DMS 273 treated with DMSO at 0.1 percent for 48 hours (cell line): ENCODE data around the gene WNK2.

ENCODE experiments used
- DNase-seq: peaks from one replicate; lab custom pipeline; 2025; lab: John Stamatoyannopoulos, UW

The WNK2 gene

DNA sequence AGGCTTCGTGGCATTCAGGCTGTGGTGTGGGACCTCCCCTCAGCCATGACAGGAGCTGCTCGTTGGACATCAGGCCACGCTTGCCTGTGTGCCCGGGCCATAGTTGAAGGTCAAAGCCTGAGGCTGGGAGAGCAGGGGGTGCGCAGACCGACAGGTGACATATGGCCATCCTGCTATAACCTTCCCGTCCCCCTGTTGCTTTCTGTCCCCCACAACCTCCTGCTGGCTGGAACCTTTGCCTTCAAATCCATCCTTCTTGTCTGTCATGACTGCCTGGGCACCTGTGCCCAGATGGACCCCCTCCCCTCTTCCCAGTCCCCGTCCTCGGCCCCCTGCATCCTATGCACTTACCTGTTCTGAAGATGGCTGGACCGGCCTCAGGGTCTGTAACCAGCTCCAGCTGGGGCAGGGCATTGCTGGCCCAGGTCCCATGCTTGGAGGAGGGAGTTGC, 83.2 kb downstream of the WNK2 start:
- no peak for DNase-seq

DNA sequence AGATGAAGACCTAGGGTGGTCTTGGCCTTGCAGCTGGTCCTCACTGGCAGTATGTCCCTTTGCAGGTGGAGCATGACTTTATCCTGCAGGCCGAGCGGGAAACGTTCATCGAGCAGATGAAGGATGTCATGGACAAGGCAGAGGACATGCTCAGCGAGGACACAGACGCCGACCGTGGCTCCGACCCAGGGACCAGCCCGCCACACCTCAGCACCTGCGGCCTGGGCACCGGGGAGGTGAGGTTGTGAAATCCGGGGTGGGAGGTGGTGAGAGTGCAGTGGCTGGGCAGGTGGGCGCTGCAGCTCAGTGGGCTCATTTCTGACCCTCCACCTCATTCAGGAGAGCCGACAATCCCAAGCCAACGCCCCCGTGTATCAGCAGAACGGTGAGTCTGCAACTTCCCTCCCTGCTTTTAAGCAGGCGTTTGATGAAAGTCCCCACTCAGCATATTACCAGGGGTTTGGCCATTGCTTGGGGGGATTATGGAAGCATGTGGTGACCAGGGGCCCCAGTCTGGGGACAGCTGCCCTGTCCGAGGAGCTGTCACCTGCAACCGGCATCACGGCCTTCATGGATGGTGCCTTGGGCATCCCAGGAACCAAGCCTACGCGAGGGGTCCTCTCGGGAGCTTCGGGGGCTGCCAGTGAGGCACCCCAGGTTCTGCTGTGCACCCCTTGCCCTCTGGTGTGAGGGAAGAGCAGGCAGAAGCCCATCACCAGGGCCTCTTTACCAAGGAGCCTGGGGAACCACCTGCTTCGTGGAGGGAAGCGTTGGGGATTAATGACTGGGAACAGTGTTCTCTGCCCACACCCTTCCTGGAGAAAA, 84.0 kb downstream of the WNK2 start:
- DNase-seq: no peak

DNA sequence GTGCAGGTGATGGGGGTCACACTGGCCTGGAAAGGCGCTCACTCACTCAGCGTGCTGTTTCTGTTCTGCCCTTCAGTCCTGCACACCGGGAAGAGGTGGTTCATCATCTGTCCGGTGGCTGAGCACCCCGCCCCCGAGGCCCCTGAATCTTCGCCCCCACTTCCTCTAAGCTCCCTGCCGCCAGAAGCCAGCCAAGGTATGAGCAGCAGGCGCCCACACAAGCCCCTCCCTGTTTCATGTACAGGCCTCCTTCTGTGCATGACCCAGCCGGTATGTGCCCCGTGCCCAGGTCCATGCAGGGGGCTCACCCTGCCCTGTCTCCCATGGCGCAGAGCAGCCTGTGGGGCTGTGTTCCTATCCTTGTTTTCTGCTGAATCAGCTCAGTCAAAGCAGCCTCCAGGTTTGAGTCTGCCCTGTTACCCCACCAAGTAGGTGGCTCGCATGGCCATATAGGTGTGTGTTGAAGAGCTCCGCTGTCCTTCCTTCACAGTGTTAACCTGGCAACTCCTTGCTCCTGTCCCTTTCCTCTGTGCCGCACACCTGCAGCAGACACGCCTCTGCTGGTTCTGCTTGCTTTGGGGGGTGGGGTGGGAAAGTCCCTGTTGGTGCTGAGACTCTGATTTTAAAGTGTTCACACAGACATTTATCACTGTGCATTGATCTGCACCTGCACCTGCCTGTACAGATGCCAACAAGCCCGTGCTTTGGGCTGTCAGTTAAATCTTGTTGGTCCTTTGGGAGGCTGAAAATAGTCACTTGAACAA, 84.8 kb downstream of the WNK2 start:
- no peak for DNase-seq

DNA sequence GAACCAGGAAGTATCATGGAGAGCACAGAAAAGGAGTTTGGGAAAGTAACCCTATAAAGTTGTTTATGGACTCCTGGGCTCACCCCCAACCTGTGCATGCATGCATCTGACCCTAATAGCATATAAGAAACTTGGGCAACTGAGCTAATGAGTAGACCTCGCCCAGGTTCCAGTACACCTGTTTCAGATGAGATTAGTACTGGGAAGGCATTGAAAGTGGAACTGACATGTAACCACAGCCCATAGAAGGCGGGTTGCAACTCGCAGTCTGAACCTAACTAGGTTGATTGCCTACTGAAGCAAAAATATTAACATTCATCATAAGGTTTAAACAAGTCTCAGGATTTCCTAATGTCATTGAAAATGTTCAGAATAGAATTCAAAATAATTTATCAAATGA, 87.0 kb downstream of the WNK2 start:
- DNase-seq: no peak

DNA sequence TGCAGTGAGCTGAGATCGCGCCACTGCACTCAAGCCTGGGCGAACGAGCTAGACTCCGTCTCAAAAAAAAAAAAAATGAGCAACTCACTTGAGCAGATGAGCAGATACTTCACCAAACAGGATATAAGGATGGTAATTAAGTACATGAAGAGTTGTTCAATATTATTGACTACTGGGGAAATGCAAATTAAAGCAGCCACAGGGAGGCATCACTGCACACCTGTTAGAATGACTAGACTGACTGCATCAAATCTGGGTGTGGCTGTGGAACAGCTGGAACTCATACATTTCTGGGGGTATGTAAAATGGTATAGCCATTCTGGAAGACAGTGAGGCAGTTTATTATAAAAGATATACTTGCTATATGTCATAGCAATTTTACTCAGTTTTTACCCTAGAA, 93.0 kb downstream of the WNK2 start:
- no peak for DNase-seq

DNA sequence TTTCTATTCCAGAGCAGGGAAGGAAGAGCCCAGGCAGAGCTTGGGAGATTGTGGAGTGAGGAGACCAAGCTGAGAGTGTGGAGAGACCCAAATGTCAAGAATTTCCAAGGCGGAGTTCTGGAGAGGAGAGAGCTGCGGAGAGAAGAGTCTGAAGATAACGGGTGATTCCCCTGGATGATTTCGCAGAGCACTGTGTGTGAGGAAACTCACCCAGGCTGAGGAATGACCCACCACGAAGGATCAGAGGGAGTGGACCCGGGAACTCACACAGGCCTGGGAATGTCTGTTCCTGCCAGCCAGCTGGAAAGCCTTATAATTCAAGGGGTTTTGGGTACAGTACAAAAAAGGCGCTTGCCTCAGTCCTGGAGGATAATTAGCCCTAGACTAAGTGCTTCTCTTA, 94.2 kb downstream of the WNK2 start:
- no peak for DNase-seq

DNA sequence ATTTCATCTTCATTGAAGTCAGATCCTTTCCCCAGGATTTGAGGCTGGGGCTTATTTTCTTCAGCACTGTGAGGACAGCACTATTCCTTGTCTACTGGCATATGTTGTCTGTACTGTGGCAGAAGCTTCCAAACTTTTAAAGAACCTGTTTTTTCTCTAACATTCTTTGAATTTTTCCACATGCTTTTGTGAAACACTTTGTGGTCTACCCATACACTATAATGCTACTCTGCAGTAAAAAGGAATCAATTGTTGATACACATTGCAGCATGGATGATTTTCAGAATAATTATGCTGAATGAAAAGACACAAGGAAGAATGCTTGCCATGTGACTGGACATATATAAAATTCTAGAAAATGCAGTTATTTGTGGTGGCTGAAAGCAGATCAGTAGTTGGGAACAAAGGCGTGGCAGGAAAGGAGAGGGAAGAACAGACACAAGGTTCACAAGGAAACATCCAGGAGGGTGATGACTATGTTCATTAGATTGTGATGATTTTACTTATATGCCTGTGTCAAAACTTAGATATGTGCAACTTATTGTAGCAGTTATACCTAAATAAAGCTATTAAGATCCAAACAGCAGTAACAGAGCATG, 96.8 kb downstream of the WNK2 start:
- no peak for DNase-seq

DNA sequence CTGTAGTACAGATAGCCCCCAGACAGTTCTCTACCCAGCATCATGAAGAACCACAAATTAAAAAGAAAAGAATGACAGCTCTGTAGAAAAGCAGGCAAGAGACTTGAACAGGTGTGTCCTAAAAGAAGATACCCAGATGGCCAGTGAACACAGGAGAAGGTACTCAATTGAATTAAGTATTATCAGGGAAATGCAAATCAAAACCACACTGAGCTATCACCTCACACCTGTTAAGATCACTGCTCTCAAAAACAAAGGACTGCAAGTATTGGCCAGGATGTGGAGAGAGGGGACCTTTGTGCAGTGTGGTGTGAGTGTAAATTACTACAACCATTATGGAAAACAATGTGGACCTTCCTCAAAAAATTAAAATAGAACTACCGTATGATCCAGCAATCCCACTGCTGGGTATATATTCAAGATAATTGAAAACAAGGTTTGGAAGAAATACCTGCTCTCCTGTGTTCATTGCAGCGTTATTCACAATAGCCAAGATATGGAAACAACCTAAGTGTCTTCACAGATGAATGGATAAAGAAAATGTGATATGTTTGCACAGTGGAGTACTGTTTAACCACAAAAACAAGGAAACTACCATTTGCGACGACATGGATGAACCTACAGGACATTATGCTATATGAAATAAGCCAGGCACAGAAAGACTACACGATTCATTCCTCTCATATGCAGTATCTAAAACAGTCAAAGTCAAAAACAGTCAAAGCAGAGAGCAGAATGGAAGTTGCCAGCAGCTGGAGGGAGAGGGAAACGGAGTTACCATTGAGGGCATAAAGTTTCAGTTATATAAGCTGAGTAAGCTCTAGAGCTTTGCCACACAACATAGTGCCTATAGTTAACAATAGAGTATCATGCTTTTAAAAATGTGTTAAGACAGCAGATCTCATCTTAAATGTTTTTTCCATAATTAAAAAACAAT, 102.6 kb downstream of the WNK2 start:
- no peak for DNase-seq

DNA sequence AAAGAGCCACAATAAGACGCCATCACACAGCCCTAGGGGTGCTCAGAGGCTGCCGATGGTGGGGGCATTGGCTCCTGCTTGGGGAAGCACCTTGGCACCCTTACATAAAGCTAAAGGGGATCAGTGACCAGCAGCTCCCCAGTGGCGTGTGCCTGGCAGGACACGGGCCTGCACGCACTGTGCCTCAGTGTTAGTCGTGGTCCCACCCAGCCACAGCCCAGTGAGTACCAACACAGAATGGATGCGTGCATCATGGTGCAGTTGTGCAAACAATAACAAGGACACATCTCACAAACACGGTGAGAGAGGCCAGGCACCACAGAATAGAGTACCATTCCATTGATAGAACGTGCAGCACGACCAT, 103.2 kb downstream of the WNK2 start:
- DNase-seq: no peak

DNA sequence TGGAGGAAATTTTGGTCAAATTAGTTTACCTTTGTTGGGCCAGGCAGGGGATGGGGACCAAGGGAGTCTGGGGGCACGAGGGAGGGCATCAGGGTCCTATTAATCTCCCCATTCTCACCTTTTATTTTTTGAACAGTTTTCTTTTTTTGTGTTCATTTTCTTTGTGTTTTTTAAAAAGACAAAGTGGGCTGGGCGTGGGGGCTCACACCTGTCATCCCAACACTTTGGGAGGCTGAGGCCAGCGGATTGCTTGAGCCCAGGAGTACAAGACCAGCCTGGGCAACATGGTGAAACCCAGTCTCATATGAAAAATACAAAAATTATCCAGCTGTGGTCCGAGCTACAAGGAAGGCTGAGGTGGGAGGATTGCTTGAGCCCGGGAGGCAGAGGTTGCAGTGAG, 103.7 kb downstream of the WNK2 start:
- DNase-seq: no peak

DNA sequence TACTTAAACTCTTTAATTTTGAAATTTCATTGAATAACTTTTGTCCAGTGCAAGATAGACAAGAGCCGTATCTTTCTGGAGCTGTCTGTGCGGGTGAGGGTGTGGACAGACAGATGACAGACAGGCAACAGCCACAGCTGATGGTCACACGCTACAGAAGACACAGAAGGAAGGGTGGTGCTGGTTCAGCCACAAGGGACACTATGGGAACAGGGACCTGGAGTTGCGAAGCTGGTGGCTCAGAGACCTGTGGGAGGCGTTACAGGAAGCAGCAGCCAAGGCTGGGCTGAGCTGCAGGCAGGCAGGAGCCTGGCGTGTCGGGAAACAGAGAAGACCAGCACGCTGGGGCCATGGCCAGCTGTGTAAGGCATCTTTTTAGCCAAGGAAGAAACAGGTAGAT, 104.4 kb downstream of the WNK2 start:
- DNase-seq: no peak

DNA sequence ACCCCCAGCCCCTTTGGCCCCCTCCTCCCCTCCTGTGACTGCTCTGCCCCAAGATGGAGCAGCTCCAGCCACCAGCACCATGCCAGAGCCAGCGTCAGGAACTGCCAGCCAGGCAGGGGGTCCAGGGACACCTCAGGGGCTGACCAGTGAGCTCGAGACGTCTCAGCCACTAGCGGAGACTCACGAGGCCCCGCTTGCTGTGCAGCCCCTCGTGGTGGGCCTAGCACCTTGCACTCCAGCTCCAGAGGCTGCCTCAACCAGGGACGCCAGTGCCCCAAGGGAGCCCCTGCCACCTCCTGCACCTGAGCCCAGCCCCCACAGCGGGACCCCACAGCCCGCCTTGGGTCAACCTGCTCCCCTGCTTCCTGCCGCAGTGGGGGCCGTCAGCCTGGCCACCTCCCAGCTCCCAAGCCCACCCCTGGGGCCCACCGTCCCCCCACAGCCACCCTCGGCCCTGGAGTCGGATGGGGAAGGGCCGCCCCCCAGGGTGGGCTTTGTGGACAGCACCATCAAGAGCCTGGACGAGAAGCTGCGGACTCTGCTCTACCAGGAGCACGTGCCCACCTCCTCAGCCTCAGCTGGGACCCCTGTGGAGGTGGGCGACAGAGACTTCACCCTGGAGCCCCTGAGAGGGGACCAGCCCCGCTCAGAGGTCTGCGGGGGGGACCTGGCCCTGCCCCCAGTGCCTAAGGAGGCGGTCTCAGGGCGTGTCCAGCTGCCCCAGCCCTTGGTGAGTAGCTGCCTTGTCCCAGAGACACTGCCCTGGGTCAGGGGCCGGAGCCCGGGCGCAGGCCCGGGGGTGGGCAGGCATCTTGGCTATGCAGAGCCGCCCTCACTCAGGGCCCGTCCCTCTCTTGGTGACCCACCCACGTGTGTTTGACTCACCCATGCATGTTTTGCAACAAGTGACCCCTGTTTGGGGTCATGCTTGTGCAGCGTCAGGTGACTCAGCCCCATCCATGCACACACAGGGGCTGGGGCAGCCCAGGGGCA, 105.2 kb downstream of the WNK2 start:
- DNase-seq: no peak

DNA sequence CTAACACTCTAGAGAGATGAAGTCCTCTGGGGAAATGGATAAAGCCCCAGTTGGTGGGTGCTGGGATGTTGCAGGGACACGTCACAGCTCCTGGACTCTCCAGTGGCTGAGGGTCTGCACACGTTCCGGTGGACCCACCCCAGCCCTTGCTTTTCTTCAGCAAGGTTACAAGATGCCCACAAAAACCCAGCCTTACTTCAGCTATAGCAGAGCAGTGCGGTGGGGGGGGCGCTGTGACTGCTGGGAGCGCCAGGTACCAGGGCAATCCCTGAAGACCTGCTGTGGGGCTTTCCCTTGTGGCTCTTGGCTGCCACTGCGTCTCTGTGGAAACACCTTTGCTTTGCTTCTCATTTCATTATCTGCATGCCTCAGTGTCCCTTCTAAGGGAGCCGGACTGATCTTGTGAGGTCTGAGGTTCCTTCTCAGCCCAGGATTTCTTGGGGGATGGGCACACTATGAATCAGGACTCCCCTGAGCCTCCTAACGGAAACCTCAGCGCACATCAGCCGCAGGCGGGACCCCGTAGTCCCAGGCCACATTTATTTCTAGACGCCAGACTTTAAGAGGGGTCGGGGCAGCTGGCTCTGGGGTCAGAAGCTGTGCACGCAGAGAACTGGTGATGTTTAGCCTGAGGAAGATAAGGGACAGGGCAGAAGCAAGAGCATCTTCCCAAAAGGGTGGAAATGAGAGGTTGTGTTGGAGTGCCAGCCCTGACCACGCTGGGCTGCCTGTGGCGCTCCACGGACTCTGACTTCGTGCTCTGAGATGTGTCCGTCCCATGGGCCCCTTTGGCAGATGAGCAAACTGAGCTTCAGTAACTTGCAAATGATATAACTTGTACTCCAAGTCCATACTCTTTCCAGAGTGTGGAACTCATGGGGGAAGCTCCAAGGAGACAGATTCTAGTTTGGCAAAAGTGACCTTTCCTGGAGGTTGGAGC, 106.8 kb downstream of the WNK2 start:
- no peak for DNase-seq

DNA sequence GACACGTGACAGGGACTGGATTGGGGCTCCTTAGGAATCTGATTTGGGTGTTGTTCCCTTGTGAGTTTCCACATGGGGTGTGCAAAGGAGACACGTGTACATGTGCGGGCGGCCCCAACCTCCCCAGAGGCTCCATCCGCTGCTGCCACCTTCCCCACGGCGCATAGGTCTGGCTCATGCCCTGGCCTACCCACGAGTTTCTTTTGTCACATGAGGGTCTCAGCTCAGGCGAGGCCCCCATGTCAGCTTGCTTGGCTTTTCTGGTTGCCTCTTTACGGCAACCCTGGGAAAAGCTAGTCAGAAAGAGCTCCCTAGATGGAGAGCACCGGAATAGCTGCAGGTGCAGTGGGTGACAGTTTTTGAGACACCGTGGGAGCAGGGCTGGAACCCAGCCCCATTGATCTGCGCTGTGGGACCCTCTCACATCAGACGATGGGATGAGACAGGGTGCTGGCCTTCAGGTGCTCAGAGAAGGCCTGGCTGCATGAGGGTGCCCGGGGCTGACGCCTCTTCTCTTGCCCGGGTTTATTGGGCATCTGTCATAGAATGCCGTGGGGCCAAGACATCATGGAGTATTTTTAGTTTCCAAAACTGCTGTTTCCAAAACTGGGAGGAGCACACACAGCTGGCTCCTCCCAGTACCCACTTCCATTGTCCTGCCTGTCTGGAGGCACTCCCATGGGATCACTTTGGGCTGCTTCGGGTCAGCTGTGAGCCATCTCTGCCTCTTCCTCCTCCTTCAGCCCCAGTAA, 107.8 kb downstream of the WNK2 start:
- no peak for DNase-seq

DNA sequence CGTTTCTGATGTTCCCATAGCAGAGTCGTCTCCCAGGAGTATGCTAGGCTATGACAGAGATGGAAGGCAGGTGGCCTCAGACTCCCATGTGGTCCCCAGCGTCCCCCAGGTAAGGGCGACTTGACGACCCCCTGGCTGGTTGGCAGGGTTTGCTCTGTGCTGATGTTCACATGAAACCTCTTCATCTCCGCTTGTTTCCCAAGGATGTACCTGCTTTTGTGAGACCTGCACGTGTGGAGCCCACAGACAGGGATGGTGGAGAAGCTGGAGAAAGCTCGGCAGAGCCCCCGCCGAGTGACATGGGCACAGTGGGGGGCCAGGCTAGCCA, 108.3 kb downstream of the WNK2 start:
- DNase-seq: no peak

DNA sequence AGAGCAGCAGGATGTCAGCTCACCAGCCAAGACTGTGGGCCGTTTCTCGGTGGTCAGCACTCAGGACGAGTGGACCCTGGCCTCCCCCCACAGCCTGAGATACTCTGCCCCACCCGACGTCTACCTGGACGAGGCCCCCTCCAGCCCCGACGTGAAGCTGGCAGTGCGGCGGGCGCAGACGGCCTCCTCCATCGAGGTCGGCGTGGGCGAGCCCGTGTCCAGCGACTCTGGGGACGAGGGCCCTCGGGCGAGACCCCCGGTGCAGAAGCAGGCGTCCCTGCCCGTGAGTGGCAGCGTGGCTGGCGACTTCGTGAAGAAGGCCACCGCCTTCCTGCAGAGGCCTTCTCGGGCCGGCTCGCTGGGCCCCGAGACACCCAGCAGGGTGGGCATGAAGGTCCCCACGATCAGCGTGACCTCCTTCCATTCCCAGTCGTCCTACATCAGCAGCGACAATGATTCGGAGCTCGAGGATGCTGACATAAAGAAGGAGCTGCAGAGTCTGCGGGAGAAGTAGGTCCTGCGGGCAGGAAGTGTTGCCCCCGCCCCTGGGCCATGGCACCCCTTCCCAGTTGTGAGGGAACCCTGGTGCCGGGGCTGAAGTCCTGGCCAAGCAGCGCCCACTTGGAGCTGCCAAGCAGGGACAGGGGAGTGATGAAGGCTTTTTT, 108.9 kb downstream of the WNK2 start:
- DNase-seq: no peak

DNA sequence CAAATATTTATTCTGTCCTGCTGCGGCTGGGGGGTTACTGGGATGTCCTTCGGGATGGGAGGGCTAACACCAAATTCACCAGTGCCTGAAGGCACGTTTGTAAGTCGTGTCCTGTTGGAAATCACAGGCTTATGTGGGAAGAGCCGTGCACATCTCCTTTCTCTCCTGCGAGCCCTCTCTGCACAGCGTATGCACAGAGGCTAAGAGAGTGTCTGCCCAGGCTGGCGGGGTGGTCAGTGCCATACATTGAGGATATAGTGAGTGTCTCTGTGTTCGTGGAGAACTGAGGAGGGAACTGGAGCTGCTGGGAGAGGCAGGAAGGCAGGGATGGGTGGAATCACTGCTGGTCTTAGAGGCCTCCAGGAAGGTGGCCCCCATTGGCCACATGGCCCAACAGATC, 110.1 kb downstream of the WNK2 start:
- DNase-seq: no peak

DNA sequence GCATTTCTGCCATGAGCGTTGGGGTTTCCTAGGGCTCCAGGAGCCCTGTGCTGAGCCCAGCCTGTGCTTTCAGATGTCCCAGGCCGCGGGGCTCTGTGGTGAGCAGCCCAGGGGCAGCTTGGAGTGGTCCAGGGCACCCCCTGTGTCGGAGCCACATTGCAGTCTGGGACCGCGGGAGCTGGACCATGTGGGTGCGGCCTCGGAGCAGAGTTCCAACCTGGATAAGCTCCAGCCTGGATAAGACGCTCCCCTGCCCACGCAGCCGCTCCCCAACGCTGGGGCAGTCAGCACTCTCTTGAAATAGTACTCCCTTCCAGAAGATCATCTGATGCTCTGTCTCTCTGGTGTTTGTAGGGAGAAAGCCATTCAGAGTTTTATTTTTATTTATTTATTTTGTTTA, 111.1 kb downstream of the WNK2 start:
- no peak for DNase-seq
